Neural cell (in vitro differentiated cells): ENCODE data around the gene CARTPT. TPM values are rescaled to one million over a fixed set of nuclear protein-coding genes. Genes with fewer than 3 reads are reported as not detected.

Source experiments
- H2AFZ ChIP-seq: fragments of 200-600, 300-800 bp; sonication (generic), shearing (Covaris generic); 2 replicates; pipeline ENCODE4 v1.6.0; 2014; ENCODE audit warnings: low read depth, mild to moderate bottlenecking, antibody characterized with exemption, low read length, moderate library complexity
- H3F3A ChIP-seq: fragments of 200-600 bp; shearing (Covaris generic); 2 replicates; pipeline ENCODE4 v1.6.1; 2016; ENCODE audit warnings: mild to moderate bottlenecking, moderate library complexity, mixed read lengths, antibody characterized with exemption, low read length; ENCODE audit not compliant: insufficient read depth, poor library complexity, severe bottlenecking
- H3K27ac ChIP-seq: fragments of 200-600, 300-800 bp; sonication (generic), shearing (Covaris generic); 2 replicates; pipeline ENCODE4 v1.5.1; 2014; ENCODE audit warnings: mild to moderate bottlenecking, low read length, moderate library complexity
- H3K27me3 ChIP-seq: fragments of 300-800, 200-600 bp; sonication (generic), shearing (Covaris generic); 2 replicates; pipeline ENCODE4 v1.6.0; 2014; ENCODE audit warnings: mild to moderate bottlenecking, low read depth, low read length, moderate library complexity; ENCODE audit not compliant: insufficient read depth
- H3K36me3 ChIP-seq: fragments of 300-800, 200-600 bp; sonication (generic), shearing (Covaris generic); 2 replicates; pipeline ENCODE4 v1.5.1; 2014; ENCODE audit warnings: mild to moderate bottlenecking, antibody characterized with exemption, low read length, moderate library complexity; ENCODE audit not compliant: insufficient read depth
- H3K4me2 ChIP-seq: fragments of 300-800, 200-600 bp; sonication (generic), shearing (Covaris generic); 2 replicates; pipeline ENCODE4 v1.6.0; 2014; ENCODE audit warnings: mild to moderate bottlenecking, low read length
- H3K4me3 ChIP-seq: fragments of 300-800, 200-600 bp; sonication (generic), shearing (Covaris generic); 2 replicates; pipeline ENCODE4 v1.5.1; 2014; ENCODE audit warnings: mild to moderate bottlenecking, low read length, moderate library complexity
- H3K79me2 ChIP-seq: fragments of 200-600 bp; shearing (Covaris generic); replicated peaks from 2 replicates; pipeline ENCODE4 v1.6.0; 2014; ENCODE audit warnings: mild to moderate bottlenecking, low read length, moderate library complexity; ENCODE audit not compliant: insufficient read depth
- H3K9ac ChIP-seq: fragments of 300-800, 200-600 bp; sonication (generic), shearing (Covaris generic); 2 replicates; pipeline ENCODE4 v1.6.1; 2016; ENCODE audit warnings: mild to moderate bottlenecking, low read length, mixed read lengths
- H3K9me2 ChIP-seq: fragments of 200-600 bp; shearing (Covaris generic); 2 replicates; pipeline ENCODE4 v1.6.1; 2016; ENCODE audit warnings: mild to moderate bottlenecking, low read length, mixed read lengths; ENCODE audit not compliant: insufficient read depth
- H3K9me3 ChIP-seq: fragments of 200-600, 300-800 bp; sonication (generic), shearing (Covaris generic); 2 replicates; pipeline ENCODE4 v1.6.1; 2016; ENCODE audit warnings: mild to moderate bottlenecking, mixed run types, low read length, moderate library complexity, mixed read lengths
- H4K20me1 ChIP-seq: fragments of 200-600 bp; shearing (Covaris generic); 2 replicates; pipeline ENCODE4 v1.6.1; 2016; ENCODE audit warnings: mild to moderate bottlenecking, mixed run types; ENCODE audit not compliant: insufficient read depth
- CTCF ChIP-seq: fragments of 450-650 bp; IDR thresholded peaks from 2 replicates; pipeline ENCODE4 v1.5.1; 2014; ENCODE audit warnings: antibody characterized with exemption, mild to moderate bottlenecking, moderate library complexity; ENCODE audit not compliant: poor library complexity, severe bottlenecking
- EP300 ChIP-seq: fragments of 450-650 bp; conservative IDR thresholded peaks from 2 replicates; pipeline ENCODE4 v1.6.1; 2014; ENCODE audit warnings: antibody characterized with exemption, mild to moderate bottlenecking, moderate library complexity; ENCODE audit not compliant: poor library complexity, severe bottlenecking
- EZH2 ChIP-seq: fragments of 200-600, 300-800 bp; shearing (Covaris generic), sonication (generic); IDR thresholded peaks from 2 replicates; pipeline ENCODE4 v1.6.1; 2014; ENCODE audit warnings: antibody characterized with exemption, low read length, borderline replicate concordance, mild to moderate bottlenecking; ENCODE audit not compliant: insufficient read depth, poor library complexity, severe bottlenecking
- MXI1 ChIP-seq: fragments of 450-650 bp; conservative IDR thresholded peaks from 2 replicates; pipeline ENCODE4 v1.6.1; 2014; ENCODE audit warnings: antibody characterized with exemption, mild to moderate bottlenecking; ENCODE audit not compliant: poor library complexity, severe bottlenecking
- POLR2AphosphoS5 ChIP-seq: IDR thresholded peaks from 2 replicates; pipeline ENCODE4 v1.6.1; 2012
- RAD21 ChIP-seq: fragments of 450-650 bp; conservative IDR thresholded peaks from 2 replicates; pipeline ENCODE4 v1.6.1; 2014; ENCODE audit warnings: antibody characterized with exemption, mild to moderate bottlenecking, moderate library complexity
- REST ChIP-seq: IDR thresholded peaks from 2 replicates; pipeline ENCODE4 v1.6.1; 2012; ENCODE audit warnings: borderline replicate concordance
- SMC3 ChIP-seq: fragments of 450-650 bp; conservative IDR thresholded peaks from 2 replicates; pipeline ENCODE4 v1.6.1; 2014; ENCODE audit warnings: antibody characterized with exemption, mild to moderate bottlenecking, moderate library complexity; ENCODE audit not compliant: poor library complexity
- TAF1 ChIP-seq: IDR thresholded peaks from 2 replicates; pipeline ENCODE4 v1.6.1; 2012; ENCODE audit warnings: low read depth
- polyA plus RNA-seq: library from polyadenylated mRNA; depleted of rRNA; stranded (reverse); fragments of >200 nt; gene quantifications from 2 replicates; pipeline ENCODE4 v1.2.3, GENCODE V29; 2014

The CARTPT gene
- polyA plus RNA-seq, 1 donor from 2014 or later, result 0.71 TPM

GRCh38 chr5:71705421-71705820, 13.7 kb upstream of the CARTPT start:
- no peak overlapping the region for H3K27ac ChIP-seq
- no peaks in the 10 kb centered on the region for H3K79me2 ChIP-seq
- H2AFZ ChIP-seq, result no peak overlapping the region

GRCh38 chr5:71706906-71707305, 12.2 kb upstream of the CARTPT start:
- no peaks in the 10 kb centered on the region for H3K9me2 ChIP-seq
- H3K4me2 ChIP-seq, result no peak overlapping the region
- no peaks in the 10 kb centered on the region for H3K36me3 ChIP-seq
- H3K27me3 ChIP-seq, result no peaks in the 10 kb centered on the region
- H4K20me1 ChIP-seq, result no peaks in the 10 kb centered on the region
- no peaks in the 10 kb centered on the region for H3F3A ChIP-seq
- H3K9me3 ChIP-seq, result no peaks in the 10 kb centered on the region
- H3K79me2 ChIP-seq, result no peaks in the 10 kb centered on the region
- H3K27ac ChIP-seq, result no peak overlapping the region
- no peak overlapping the region for H3K9ac ChIP-seq
- H2AFZ ChIP-seq, result no peak overlapping the region
- H3K4me3 ChIP-seq, result no peak overlapping the region
- no peak for TF ChIP-seq TAF1
- TF ChIP-seq EP300, result no peak
- no peak for TF ChIP-seq POLR2AphosphoS5
- TF ChIP-seq EZH2, result no peak
- no peak for TF ChIP-seq CTCF
- TF ChIP-seq RAD21, result no peak
- no peak for TF ChIP-seq SMC3

More at GRCh38 chr5:71705421-71705820, 13.7 kb upstream of the CARTPT start:
- no peaks in the 10 kb centered on the region for H3F3A ChIP-seq
- H3K9me2 ChIP-seq, result no peaks in the 10 kb centered on the region
- no peak overlapping the region for H3K4me3 ChIP-seq
- TF ChIP-seq SMC3 (no peak), POLR2AphosphoS5 (no peak), MXI1 (no peak), TAF1 (no peak), REST (no peak), EZH2 (no peak), EP300 (no peak), RAD21 (no peak), CTCF (no peak)
- H3K36me3 ChIP-seq, result no peaks in the 10 kb centered on the region
- no peaks in the 10 kb centered on the region for H4K20me1 ChIP-seq
- H3K4me2 ChIP-seq, result no peak overlapping the region
- no peak overlapping the region for H3K9ac ChIP-seq
- H3K27me3 ChIP-seq, result no peaks in the 10 kb centered on the region
- H3K9me3 ChIP-seq, result no peaks in the 10 kb centered on the region
